WERI-Rb-1 (cell line): ENCODE results near the gene NKX6-2.

Source experiments
- DNase-seq: peaks from one replicate; pipeline ENCODE4 v3.0.0-alpha.2; 2020
- H3K27ac ChIP-seq: fragments of 250-450 bp; sonication (Bioruptor Pico); 2 replicates; pipeline ENCODE4 v1.5.1; 2020; ENCODE audit warnings: mild to moderate bottlenecking, moderate library complexity
- H3K27me3 ChIP-seq: fragments of 250-450 bp; sonication (Bioruptor Pico); 2 replicates; pipeline ENCODE4 v1.5.1; 2021; ENCODE audit warnings: mild to moderate bottlenecking, low read depth, moderate library complexity; ENCODE audit not compliant: insufficient read depth, severe bottlenecking
- H3K36me3 ChIP-seq: fragments of 250-450 bp; sonication (Bioruptor Pico); 2 replicates; pipeline ENCODE4 v1.5.1; 2020; ENCODE audit warnings: mild to moderate bottlenecking, moderate library complexity
- H3K4me3 ChIP-seq: 2 replicates; pipeline ENCODE4 v1.5.1; 2011; ENCODE audit warnings: low read depth, mild to moderate bottlenecking, control low read depth, low read length
- H3K9me3 ChIP-seq: fragments of 250-450 bp; sonication (Bioruptor Pico); 2 replicates; pipeline ENCODE4 v1.5.1; 2021; ENCODE audit warnings: mild to moderate bottlenecking, moderate library complexity; ENCODE audit not compliant: severe bottlenecking
- TF ChIP-seq, protein P1 (sequence below): IDR thresholded peaks from 2 replicates; pipeline ENCODE4 v1.5.1; 2011; ENCODE audit warnings: low read depth, mild to moderate bottlenecking, control low read depth, inconsistent platforms, low read length

Gene NKX6-2

GRCh38 chr10:132785723-132786475 is at the start of gene NKX6-2:
Gene NKX6-2, minus strand, starts transcription at chr10:132786147. Its CDS starts 199 bp downstream, at chr10:132785948.
- H3K36me3 ChIP-seq = no peaks in the 10 kb centered on the region
- H3K9me3 ChIP-seq = peaks cover 9% of the 10 kb centered on the region
- no peak within 1 kb of the TSS for H3K27ac ChIP-seq
- peak within 1 kb of the TSS; percentile 36 for H3K4me3 ChIP-seq
- TF ChIP-seq, protein P1, sequence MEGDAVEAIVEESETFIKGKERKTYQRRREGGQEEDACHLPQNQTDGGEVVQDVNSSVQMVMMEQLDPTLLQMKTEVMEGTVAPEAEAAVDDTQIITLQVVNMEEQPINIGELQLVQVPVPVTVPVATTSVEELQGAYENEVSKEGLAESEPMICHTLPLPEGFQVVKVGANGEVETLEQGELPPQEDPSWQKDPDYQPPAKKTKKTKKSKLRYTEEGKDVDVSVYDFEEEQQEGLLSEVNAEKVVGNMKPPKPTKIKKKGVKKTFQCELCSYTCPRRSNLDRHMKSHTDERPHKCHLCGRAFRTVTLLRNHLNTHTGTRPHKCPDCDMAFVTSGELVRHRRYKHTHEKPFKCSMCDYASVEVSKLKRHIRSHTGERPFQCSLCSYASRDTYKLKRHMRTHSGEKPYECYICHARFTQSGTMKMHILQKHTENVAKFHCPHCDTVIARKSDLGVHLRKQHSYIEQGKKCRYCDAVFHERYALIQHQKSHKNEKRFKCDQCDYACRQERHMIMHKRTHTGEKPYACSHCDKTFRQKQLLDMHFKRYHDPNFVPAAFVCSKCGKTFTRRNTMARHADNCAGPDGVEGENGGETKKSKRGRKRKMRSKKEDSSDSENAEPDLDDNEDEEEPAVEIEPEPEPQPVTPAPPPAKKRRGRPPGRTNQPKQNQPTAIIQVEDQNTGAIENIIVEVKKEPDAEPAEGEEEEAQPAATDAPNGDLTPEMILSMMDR = no peak
- DNase-seq = no peak
- peaks cover 37% of the 10 kb centered on the region for H3K27me3 ChIP-seq

- no peaks in the 10 kb centered on the region for H3K36me3 ChIP-seq
- no peak overlapping the region for H3K27ac ChIP-seq
- H3K27me3 ChIP-seq = peaks cover 4% of the 10 kb centered on the region
- H3K9me3 ChIP-seq = no peaks in the 10 kb centered on the region
- TF ChIP-seq, protein P1 = no peak
- no peak for DNase-seq
- H3K4me3 ChIP-seq = no peak overlapping the region
Observed at GRCh38 chr10:132834891-132835847, 49.2 kb upstream of the NKX6-2 start.

GRCh38 chr10:132834311-132834761 is 48.4 kb upstream of the NKX6-2 start:
- H3K36me3 ChIP-seq = no peaks in the 10 kb centered on the region
- H3K9me3 ChIP-seq = no peaks in the 10 kb centered on the region
- H3K27ac ChIP-seq = no peak overlapping the region
- no peak overlapping the region for H3K4me3 ChIP-seq
- no peaks in the 10 kb centered on the region for H3K27me3 ChIP-seq
- no peak for DNase-seq
- TF ChIP-seq, protein P1 = no peak

DNA sequence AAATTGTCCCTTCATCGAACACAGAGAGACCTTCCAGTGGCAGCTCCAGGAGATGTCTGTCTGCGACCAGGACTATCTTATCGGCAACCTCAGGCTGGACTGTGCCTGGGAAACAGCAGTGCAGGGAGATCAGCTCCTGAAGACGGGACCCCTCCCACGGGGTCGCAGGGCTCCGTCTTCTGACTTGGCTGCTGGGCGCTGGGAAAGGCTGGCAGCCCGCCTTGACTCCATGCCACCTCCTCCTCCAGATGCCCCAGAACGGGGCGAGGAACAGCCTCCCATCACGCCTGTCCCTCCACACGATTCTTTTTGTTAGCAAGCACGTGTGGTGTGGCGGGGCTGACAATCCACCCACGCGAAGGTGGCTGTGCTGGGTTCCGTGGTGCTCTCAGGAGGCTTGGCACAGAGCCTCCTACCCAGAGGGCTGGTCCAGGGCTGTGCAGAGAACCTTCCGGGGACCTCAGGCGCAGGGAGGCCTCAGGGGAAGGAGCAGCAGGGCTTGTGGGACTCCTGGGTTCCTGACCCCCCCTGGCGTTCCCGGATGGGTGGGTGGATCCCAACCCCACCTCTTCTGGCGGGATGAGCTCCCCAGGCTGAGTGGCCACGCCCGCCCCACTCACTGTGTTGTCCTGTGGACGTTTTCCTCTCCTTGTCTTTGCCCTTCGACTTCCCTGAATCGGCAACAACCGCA is 47.6 kb upstream of the NKX6-2 start:
- Histone ChIP-seq H3K27ac (no peak overlapping the region), H3K9me3 (no peaks in the 10 kb centered on the region), H3K36me3 (no peaks in the 10 kb centered on the region), H3K27me3 (no peaks in the 10 kb centered on the region), H3K4me3 (no peak overlapping the region)
- TF ChIP-seq, protein P1 = no peak
- no peak for DNase-seq

GRCh38 chr10:132832186-132832969 is 46.4 kb upstream of the NKX6-2 start:
- TF ChIP-seq, protein P1 = no peak
- no peak overlapping the region for H3K4me3 ChIP-seq
- H3K9me3 ChIP-seq = no peaks in the 10 kb centered on the region
- no peaks in the 10 kb centered on the region for H3K27me3 ChIP-seq
- no peak overlapping the region for H3K27ac ChIP-seq
- H3K36me3 ChIP-seq = no peaks in the 10 kb centered on the region
- no peak for DNase-seq
